HG03159 (cell line): ENCODE measurements around the gene CD28.
"Not testable (repeated sequence)": the region's sequence is repeated elsewhere in the genome, so short reads cannot be mapped to it uniquely, and the experiment has no call there.

Experiments
- ATAC-seq: cut with Tn5 transposase; IDR thresholded peaks from one replicate; pipeline ENCODE4 v1.9.1; 2021; ENCODE audit warnings: mild to moderate bottlenecking, moderate library complexity; ENCODE audit not compliant: unreplicated experiment

Gene CD28

GRCh38 chr2:203743441-203743981, 37.1 kb downstream of the CD28 start:
- no peak for ATAC-seq

DNA sequence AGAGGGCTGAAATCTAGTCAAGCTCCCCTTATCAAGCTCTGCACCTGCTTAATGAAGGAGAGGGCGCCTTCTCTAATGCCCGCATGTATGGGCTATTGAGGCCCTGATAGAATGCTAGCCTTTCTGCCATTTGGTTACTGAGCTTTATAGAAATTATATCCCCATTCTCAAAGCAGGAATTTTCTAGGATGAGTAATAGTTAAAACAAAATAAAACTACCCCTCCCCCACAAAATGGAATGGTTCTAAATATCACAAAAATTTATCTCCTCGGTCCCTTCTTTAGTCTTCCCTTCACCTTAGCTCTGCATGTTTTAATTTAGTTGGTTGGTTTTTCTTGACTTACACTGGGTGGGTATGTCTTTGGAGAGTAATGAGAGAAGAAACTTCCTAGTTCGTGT, 37.7 kb downstream of the CD28 start:
- no peak for ATAC-seq

GRCh38 chr2:203745267-203745666, 38.8 kb downstream of the CD28 start:
- no peak for ATAC-seq

GRCh38 chr2:203748331-203749126, 42.1 kb downstream of the CD28 start:
- no peak for ATAC-seq

DNA sequence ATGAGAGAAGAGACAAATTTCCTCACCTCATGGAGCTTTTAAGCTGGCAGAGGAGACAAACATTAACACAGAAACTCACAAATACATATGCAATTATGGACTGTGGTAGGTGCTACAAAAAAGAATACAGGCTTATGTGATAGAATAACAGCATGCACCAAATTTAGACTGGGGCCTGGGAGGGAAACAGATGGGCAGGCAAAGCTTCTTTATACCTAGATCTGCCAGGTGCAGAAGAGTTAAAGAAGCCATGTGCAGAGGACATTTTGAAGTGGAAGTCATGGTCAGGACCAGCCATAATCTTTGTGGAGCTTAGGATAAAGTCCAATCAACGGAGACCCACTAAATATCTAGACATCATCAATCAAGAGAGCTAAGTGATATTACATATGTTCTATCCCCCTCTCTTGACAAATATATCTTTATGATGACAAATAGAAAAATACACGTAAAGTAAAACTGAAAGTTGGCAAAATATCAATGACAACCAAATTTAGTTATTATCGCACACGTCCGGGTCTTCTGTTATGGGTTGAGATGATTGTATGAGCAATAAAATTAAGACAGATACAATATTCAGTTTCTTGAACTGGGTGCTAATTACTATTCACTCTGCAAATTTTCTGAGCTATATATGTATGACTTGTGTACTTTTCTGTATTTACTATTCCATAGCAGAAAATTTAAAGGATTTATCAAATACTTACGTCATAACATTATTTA, 44.1 kb downstream of the CD28 start:
- no peak for ATAC-seq

DNA sequence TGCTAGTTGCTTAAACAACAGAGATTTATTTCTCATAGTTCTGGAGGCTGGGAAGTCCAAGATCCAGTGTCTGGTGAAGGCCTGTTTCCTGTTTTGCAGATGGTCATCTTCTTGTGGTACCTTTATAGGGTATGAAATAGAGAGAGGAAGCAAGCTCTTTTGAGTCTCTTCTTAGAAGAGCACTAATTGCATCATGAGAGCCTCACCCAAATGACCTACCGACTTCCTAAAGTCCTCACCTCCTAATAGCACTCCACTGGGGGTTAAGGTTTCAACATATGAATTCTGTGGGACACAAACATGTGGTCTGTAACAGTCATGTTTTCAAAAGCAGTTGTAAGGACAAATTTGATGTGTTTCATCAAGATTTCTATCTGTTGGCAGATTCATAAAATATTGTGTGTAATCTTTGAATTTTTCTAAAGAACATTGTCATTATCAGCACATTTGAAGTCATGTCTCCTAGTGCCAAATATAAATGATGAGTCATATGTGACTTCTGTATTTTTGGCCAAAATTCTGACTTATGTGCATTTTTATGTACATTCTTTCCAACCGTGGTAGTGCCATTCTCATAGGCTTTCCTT, 45.3 kb downstream of the CD28 start:
- no peak for ATAC-seq

DNA sequence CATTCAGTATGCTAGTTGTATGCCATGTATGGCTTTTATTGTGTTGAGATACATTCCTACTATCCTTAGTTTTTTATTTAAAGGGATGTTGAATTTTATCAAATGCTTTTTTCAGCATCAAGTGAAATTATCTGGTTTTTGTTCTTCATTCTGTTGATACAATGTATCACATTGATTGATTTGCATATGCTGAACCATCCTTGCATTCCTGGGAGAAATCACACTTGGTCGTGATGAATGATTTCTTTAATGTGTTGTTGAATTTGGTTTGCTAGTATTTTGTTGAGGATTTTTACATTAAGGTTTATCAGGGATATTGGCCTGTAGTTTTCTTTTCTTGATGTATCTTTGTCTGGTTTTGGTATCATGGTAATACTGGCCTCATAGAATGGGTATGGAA, 49.7 kb downstream of the CD28 start:
- no peak for ATAC-seq

GRCh38 chr2:203758841-203759689, 52.6 kb downstream of the CD28 start:
- no peak for ATAC-seq

DNA sequence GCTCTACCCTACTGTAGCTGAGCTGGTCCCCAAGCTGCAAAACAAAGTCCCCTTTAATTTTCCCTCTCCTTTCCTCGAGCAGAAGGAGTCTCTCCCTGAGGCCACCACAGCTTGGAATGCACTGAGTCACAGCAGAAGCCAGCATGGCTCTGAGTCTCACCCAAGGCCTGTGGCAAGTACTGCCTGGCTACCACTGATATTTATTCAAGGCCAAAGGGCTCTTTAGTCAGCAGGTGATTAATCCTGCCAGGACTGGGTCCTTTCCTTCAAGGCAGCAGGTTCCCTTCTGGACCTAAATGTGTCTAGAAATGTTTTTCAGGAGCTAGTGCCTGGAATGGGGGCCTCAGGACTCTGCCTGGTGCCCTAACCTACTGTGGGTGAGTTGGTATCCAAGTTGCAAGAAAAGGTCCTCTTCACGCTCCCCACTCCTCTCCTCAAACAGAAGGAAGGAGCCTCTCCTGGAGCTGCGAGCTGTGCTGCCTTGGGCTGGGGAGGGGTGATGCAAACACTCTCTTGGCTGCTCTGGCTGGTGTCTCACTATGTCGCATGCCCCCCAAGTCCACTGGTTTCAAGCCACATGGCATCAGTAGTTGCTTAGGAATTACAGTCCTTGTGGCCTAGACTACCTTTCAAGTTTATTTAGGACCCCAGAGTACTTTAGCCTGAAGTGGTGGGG, 53.4 kb downstream of the CD28 start:
- ATAC-seq: no peak

GRCh38 chr2:203761121-203761520, 54.7 kb downstream of the CD28 start:
- ATAC-seq: no peak

- ATAC-seq: no peak
Measured at GRCh38 chr2:203763241-203763937, 57.0 kb downstream of the CD28 start.

GRCh38 chr2:203763938-203764664, 57.7 kb downstream of the CD28 start:
- ATAC-seq: no peak

DNA sequence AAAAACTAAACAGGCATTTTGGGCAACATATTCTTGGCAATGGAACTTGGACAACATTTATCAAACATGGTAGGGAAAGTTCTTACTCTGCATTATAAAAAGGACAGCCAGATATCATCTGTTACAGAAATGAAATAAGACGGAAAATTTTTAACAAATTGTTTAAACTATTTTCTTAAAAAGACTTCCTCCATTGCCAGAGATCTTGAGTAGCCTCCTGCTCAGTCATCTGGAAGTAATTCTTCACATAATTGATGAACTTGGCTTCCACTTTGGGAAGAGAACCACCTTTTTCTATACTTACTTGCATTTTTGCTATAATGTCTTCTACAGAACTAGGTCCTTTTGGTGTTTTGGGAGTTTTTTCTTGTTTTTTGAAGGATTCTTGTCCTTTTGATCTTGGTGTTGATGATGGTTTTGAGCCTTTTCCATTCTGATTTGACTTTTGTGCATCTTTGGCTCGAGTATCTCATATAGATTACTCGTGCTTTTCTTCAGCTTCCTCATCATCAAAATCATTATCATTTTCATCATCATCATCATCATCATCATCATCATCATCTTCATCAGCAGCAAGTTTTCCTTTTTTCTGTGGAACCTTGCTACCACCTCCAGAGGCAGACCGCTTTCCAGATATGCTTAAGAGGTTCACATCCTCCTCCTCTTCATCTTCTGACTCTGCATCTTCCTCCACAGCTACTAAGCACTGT, 66.2 kb downstream of the CD28 start:
- no peak for ATAC-seq

- ATAC-seq: no peak
Measured at GRCh38 chr2:203774760-203775159, 68.3 kb downstream of the CD28 start.

GRCh38 chr2:203775684-203776083, 69.2 kb downstream of the CD28 start:
- no peak for ATAC-seq

- ATAC-seq: no peak
Measured at GRCh38 chr2:203777030-203777429, 70.6 kb downstream of the CD28 start.

DNA sequence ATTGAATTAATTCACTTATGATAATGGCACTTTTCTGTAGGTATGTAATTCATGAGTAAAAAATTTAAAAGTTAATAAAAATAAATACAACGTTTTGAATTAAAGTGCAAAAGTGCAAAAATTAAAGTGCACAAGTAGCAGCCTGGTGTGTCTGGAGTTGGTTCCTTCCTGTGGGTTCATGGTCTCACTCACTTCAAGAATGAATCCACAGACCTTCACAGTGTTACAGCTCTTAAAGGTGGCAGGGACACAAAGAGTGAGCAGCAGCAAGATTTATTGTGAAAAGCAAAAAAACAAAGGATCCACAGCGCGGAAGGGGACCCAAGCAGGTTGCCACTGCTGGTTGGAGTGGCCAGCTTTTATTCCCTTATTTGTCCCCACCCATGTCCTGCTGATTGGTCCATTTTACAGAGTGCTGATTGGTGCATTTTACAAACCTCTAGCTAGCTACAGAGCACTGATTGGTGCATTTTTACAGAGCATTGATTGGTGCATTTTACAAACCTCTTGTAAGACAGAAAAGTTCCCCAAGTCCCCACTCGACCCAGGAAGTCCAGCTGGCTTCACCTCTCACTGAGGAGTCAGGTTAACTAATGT, 73.1 kb downstream of the CD28 start:
- ATAC-seq: not testable (repeated sequence)

- ATAC-seq: no peak
Measured at GRCh38 chr2:203780231-203780630, 73.8 kb downstream of the CD28 start.
